Measurements from ENCODE around the gene VKORC1. TPM values are rescaled to one million over a fixed set of nuclear protein-coding genes. Genes with fewer than 3 reads are reported as not detected.
A peak's percentile ranks its signal among the peaks of the same experiment; 100 is the strongest.

VKORC1 gene
- total RNA-seq, 1 donor from 2014 or later: 59.6 TPM

- Mint-ChIP-seq H3K4me3 (ENCODE audit: unreplicated experiment) (no peak overlapping the region), H3K36me3 (ENCODE audit: low read depth, unreplicated experiment) (peaks cover 28% of the 10 kb centered on the region), H3K27me3 (ENCODE audit: unreplicated experiment) (peaks cover 17% of the 10 kb centered on the region), H3K27ac (ENCODE audit: unreplicated experiment) (peak overlapping the region; percentile 65), H3K4me1 (ENCODE audit: unreplicated experiment) (peaks cover 12% of the 10 kb centered on the region), H3K9me3 (ENCODE audit: unreplicated experiment) (no peaks in the 10 kb centered on the region)
- TF ChIP-seq CTCF (IDR thresholded peaks at IDR 0.05; ENCODE audit: unreplicated experiment): no peak
- no peak for DNase-seq (ENCODE audit: low spot score)
These were observed 37.8 kb upstream of the VKORC1 start for GRCh38 chr16:31132303-31132979.

- Mint-ChIP-seq H3K4me3 (ENCODE audit: unreplicated experiment) (no peak overlapping the region), H3K36me3 (ENCODE audit: low read depth, unreplicated experiment) (peaks cover 28% of the 10 kb centered on the region), H3K4me1 (ENCODE audit: unreplicated experiment) (peaks cover 12% of the 10 kb centered on the region), H3K27me3 (ENCODE audit: unreplicated experiment) (peaks cover 16% of the 10 kb centered on the region), H3K27ac (ENCODE audit: unreplicated experiment) (no peak overlapping the region), H3K9me3 (ENCODE audit: unreplicated experiment) (no peaks in the 10 kb centered on the region)
- no peak for TF ChIP-seq CTCF (IDR thresholded peaks at IDR 0.05; ENCODE audit: unreplicated experiment)
- DNase-seq (ENCODE audit: low spot score): no peak
These were observed 37.3 kb upstream of the VKORC1 start for GRCh38 chr16:31131841-31132271.

- Mint-ChIP-seq H3K36me3 (ENCODE audit: low read depth, unreplicated experiment) (peaks cover 29% of the 10 kb centered on the region), H3K27ac (ENCODE audit: unreplicated experiment) (no peak overlapping the region), H3K9me3 (ENCODE audit: unreplicated experiment) (no peaks in the 10 kb centered on the region), H3K4me1 (ENCODE audit: unreplicated experiment) (peaks cover 12% of the 10 kb centered on the region), H3K27me3 (ENCODE audit: unreplicated experiment) (peaks cover 13% of the 10 kb centered on the region), H3K4me3 (ENCODE audit: unreplicated experiment) (no peak overlapping the region)
- no peak for DNase-seq (ENCODE audit: low spot score)
- no peak for TF ChIP-seq CTCF (IDR thresholded peaks at IDR 0.05; ENCODE audit: unreplicated experiment)
These were observed 36.8 kb upstream of the VKORC1 start for GRCh38 chr16:31131416-31131815.

- H3K27me3 Mint-ChIP-seq (ENCODE audit: unreplicated experiment): peaks cover 10% of the 10 kb centered on the region
- peaks cover 8% of the 10 kb centered on the region for H3K4me1 Mint-ChIP-seq (ENCODE audit: unreplicated experiment)
- no peak overlapping the region for H3K27ac Mint-ChIP-seq (ENCODE audit: unreplicated experiment)
- no peak for DNase-seq (ENCODE audit: low spot score)
- peaks cover 30% of the 10 kb centered on the region for H3K36me3 Mint-ChIP-seq (ENCODE audit: low read depth, unreplicated experiment)
- no peaks in the 10 kb centered on the region for H3K9me3 Mint-ChIP-seq (ENCODE audit: unreplicated experiment)
- no peak for TF ChIP-seq CTCF (IDR thresholded peaks at IDR 0.05; ENCODE audit: unreplicated experiment)
- H3K4me3 Mint-ChIP-seq (ENCODE audit: unreplicated experiment): no peak overlapping the region
These were observed 36.3 kb upstream of the VKORC1 start for GRCh38 chr16:31130899-31131298.

GRCh38 chr16:31130336-31130891 lies 35.8 kb upstream of the VKORC1 start:
- no peaks in the 10 kb centered on the region for H3K9me3 Mint-ChIP-seq (ENCODE audit: unreplicated experiment)
- peaks cover 7% of the 10 kb centered on the region for H3K27me3 Mint-ChIP-seq (ENCODE audit: unreplicated experiment)
- no peak for TF ChIP-seq CTCF (IDR thresholded peaks at IDR 0.05; ENCODE audit: unreplicated experiment)
- no peak for DNase-seq (ENCODE audit: low spot score)
- peaks cover 6% of the 10 kb centered on the region for H3K4me1 Mint-ChIP-seq (ENCODE audit: unreplicated experiment)
- H3K4me3 Mint-ChIP-seq (ENCODE audit: unreplicated experiment): no peak overlapping the region
- peak overlapping the region; percentile 15 for H3K27ac Mint-ChIP-seq (ENCODE audit: unreplicated experiment)
- peaks cover 31% of the 10 kb centered on the region for H3K36me3 Mint-ChIP-seq (ENCODE audit: low read depth, unreplicated experiment)

Data from endothelial cell (in vitro differentiated cells).